PC-9 (cell line): ENCODE results near the gene ESPN. TPM values are rescaled to one million over a fixed set of nuclear protein-coding genes. Genes with fewer than 3 reads are reported as not detected.

ENCODE experiments used
- BruUV-seq: library from RNA; stranded (reverse); fragments of 400-500 nt; replicated peaks from 2 replicates; lab custom pipeline; 2021; lab: Mats Ljungman, UMichigan
- CTCF ChIA-PET: fragments of 300-600 bp; sonication (Branson Sonifier 250); formaldehyde crosslinking; loops from one replicate; lab custom pipeline; 2022; ENCODE audit warnings: antibody characterized with exemption; lab: Charles Lee
- POLR2A ChIA-PET: fragments of 300-600 bp; sonication (Branson Sonifier 250); formaldehyde crosslinking; loops from one replicate; lab custom pipeline; 2022; ENCODE audit warnings: antibody characterized with exemption; ENCODE audit not compliant: unreplicated experiment; lab: Charles Lee
- DNase-seq, 2 experiments: peaks; one replicate each; pipeline versions ENCODE4 v3.0.0 to v3.0.0-alpha.2; 2015 to 2022; ENCODE audit warnings: mixed read lengths in 1 of 2
- H2AFZ ChIP-seq: fragments of 200-600 bp; sonication (generic); 2 replicates; pipeline ENCODE4 v1.8.1; 2017; ENCODE audit warnings: antibody characterized with exemption
- H3F3A ChIP-seq: fragments of 200-600 bp; sonication (generic); 2 replicates; pipeline ENCODE4 v1.8.1; 2017; ENCODE audit warnings: antibody characterized with exemption, mild to moderate bottlenecking, low read depth; ENCODE audit not compliant: insufficient read depth
- H3K27ac ChIP-seq: fragments of 200-600 bp; sonication (generic); 2 replicates; pipeline ENCODE4 v1.6.1; 2016; ENCODE audit warnings: mixed run types
- H3K27me3 ChIP-seq: fragments of 200-600 bp; sonication (generic); 2 replicates; pipeline ENCODE4 v1.6.1; 2016; ENCODE audit warnings: low read depth, mixed run types; ENCODE audit not compliant: insufficient read depth
- H3K36me3 ChIP-seq: fragments of 200-600 bp; sonication (generic); 2 replicates; pipeline ENCODE4 v1.6.1; 2016; ENCODE audit warnings: low read depth, mixed run types
- H3K4me1 ChIP-seq: fragments of 200-600 bp; sonication (generic); replicated peaks from 2 replicates; pipeline ENCODE4 v1.6.1; 2016; ENCODE audit warnings: mixed run types; ENCODE audit not compliant: insufficient read depth
- H3K4me2 ChIP-seq: fragments of 200-600 bp; sonication (generic); 2 replicates; pipeline ENCODE4 v1.6.1; 2017; ENCODE audit warnings: mixed run types
- H3K4me3 ChIP-seq: fragments of 200-600 bp; sonication (generic); 2 replicates; pipeline ENCODE4 v1.6.1; 2016; ENCODE audit warnings: mixed run types
- H3K79me2 ChIP-seq: fragments of 200-600 bp; sonication (generic); 2 replicates; pipeline ENCODE4 v1.6.1; 2017; ENCODE audit warnings: low read depth, mixed run types
- H3K9me2 ChIP-seq: fragments of 200-600 bp; sonication (generic); 2 replicates; pipeline ENCODE4 v1.8.1; 2017; ENCODE audit warnings: mild to moderate bottlenecking; ENCODE audit not compliant: insufficient read depth
- H3K9me3 ChIP-seq: fragments of 200-600 bp; sonication (generic); 2 replicates; pipeline ENCODE4 v1.8.1; 2016; ENCODE audit warnings: low read depth; ENCODE audit not compliant: insufficient read depth
- H4K20me1 ChIP-seq: fragments of 200-600 bp; sonication (generic); 2 replicates; pipeline ENCODE4 v1.8.1; 2017; ENCODE audit not compliant: insufficient read depth
- CTCF ChIP-seq: fragments of 200-600 bp; sonication (generic); conservative IDR thresholded peaks from 2 replicates; pipeline ENCODE4 v1.6.1; 2017; ENCODE audit warnings: mixed run types, antibody characterized with exemption, mild to moderate bottlenecking, moderate library complexity
- EZH2 ChIP-seq: fragments of 200-600 bp; sonication (generic); IDR thresholded peaks from 2 replicates; pipeline ENCODE4 v1.8.0; 2017; ENCODE audit warnings: antibody characterized with exemption, low read depth
- intact Hi-C: fragments of 100-400 bp; cut with micrococcal nuclease; formaldehyde crosslinking; loops from one replicate; pipeline ENCODE4 v1.10.0; 2022; ENCODE audit not compliant: unreplicated experiment
- total RNA-seq: library from RNA; stranded (reverse); gene quantifications from 2 replicates; pipeline ENCODE4 v1.2.3, GENCODE V29; 2021

Gene ESPN
- total RNA-seq, 1 experiment from 2014 or later = 18.6 TPM

DNA sequence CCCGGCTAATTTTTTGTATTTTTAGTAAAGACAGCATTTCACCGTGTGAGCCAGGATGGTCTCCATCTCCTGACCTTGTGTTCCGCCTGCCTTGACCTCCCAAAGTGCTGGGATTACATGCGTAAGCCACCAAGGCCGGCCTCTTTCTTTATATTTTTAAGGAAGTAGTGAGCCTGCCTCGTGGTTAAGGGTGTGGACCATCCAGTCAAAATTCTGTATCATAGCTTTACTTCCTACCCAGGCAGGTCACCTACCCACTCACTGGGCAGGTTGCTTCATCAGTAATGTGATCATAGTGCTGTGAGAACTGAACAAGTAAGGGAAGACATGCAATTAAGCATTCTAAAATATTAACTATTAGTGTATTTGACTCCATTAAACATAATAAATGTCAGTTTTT is 22.9 kb upstream of the ESPN start:
- H3F3A ChIP-seq = no peaks in the 10 kb centered on the region; the same call in 1 of the 2 replicates
- H3K4me3 ChIP-seq = no peak overlapping the region
- DNase-seq = peak in 1 of 2 experiments; percentile 65
- no peaks in the 10 kb centered on the region for H3K9me3 ChIP-seq
- H3K27me3 ChIP-seq = no peaks in the 10 kb centered on the region
- H2AFZ ChIP-seq = no peak overlapping the region
- H3K79me2 ChIP-seq = no peaks in the 10 kb centered on the region
- H4K20me1 ChIP-seq = no peaks in the 10 kb centered on the region
- H3K9me2 ChIP-seq = no peaks in the 10 kb centered on the region
- BruUV-seq = no TSS peak
- no peak for TF ChIP-seq EZH2
- TF ChIP-seq CTCF = no peak
- no peak overlapping the region for H3K4me2 ChIP-seq
- CTCF ChIA-PET = interaction anchor here (0.9 to 3.0 kb wide), 2 partner anchors 39 to 155 kb away, joined by 6 to 8 read pairs; no protein-coding TSS in a partner anchor
- H3K4me1 ChIP-seq = peaks cover 8% of the 10 kb centered on the region; the same call in 1 of the 2 replicates
- no peaks in the 10 kb centered on the region for H3K36me3 ChIP-seq
- POLR2A ChIA-PET = no interaction called here
- intact Hi-C loops = loop anchor here (5.0 to 10.0 kb wide), 2 partner anchors 139 to 347 kb away; partner anchors contain the start of gene GPR153
- no peak overlapping the region for H3K27ac ChIP-seq

DNA sequence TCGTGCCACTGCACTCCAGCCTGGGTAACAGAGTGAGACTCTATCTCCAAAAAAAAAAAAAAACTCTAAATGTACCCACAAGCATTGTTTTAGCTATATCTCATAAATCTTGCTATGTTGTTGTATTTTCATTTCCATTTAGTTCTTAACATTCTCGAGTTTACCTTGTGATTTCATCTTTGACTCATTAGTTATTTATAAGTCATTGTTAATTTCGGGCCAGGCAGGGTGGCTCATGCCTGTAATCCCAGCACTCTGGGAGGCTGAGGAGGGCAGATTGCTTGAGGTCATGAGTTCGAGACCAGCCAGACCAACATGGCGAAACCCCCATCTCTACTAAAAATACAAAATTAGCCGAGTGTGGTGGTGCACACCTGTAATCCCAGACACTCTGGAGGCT is 16.6 kb upstream of the ESPN start:
- Histone ChIP-seq H4K20me1 (no peaks in the 10 kb centered on the region), H3K36me3 (no peaks in the 10 kb centered on the region), H3K79me2 (no peaks in the 10 kb centered on the region), H3K27me3 (no peaks in the 10 kb centered on the region), H2AFZ (no peak overlapping the region), H3K27ac (no peak overlapping the region), H3K4me3 (no peak overlapping the region), H3K4me2 (no peak overlapping the region), H3K9me2 (no peaks in the 10 kb centered on the region), H3K4me1 (peaks cover 6% of the 10 kb centered on the region), H3F3A (peaks cover under 1% of the 10 kb centered on the region; the same call in 1 of the 2 replicates), H3K9me3 (no peaks in the 10 kb centered on the region)
- POLR2A ChIA-PET = no interaction called here
- CTCF ChIA-PET = interaction anchor here (0.7 kb wide), 1 partner anchor 46 kb away, joined by 10 read pairs; no protein-coding TSS in a partner anchor
- BruUV-seq = no TSS peak
- DNase-seq = no peak
- TF ChIP-seq EZH2 (no peak), CTCF (no peak)
- intact Hi-C loops = loop anchor here (10.0 kb wide), 1 partner anchor 353 kb away; no protein-coding TSS in a partner anchor

DNA sequence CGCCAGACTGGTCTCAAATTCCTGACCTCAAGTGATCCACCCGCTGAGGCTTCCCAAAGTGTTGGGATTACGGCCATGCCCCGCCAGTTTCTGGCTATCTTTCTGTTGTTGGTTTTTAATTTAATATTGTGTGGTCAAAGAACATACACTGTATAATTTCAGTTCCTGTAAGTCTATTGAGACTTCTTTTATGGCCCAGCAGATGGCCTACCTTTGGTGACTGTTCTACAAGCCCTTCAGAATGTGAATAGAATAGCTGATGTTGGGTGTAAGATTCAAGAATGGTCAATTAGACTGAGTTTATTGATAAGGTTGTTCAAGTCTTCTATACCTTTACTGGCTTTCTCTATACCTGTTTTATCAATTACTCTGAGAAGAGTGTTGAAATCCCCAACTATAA is 15.5 kb upstream of the ESPN start:
- BruUV-seq = no TSS peak

More for the DNA sequence above, 15.5 kb upstream of the ESPN start:
- Histone ChIP-seq H3K27ac (no peak overlapping the region), H4K20me1 (no peaks in the 10 kb centered on the region), H3K4me1 (peaks cover 16% of the 10 kb centered on the region), H3K4me3 (no peak overlapping the region), H2AFZ (no peak overlapping the region), H3K4me2 (no peak overlapping the region), H3F3A (peaks cover 10% of the 10 kb centered on the region), H3K36me3 (no peaks in the 10 kb centered on the region), H3K79me2 (no peaks in the 10 kb centered on the region), H3K9me2 (no peaks in the 10 kb centered on the region), H3K9me3 (no peaks in the 10 kb centered on the region), H3K27me3 (no peaks in the 10 kb centered on the region)
- intact Hi-C loops = loop anchor here (10.0 kb wide), 1 partner anchor 354 kb away; no protein-coding TSS in a partner anchor
- ChIA-PET CTCF (interaction anchor here (0.9 kb wide), 1 partner anchor 30 kb away, joined by 8 read pairs; no protein-coding TSS in a partner anchor), POLR2A (no interaction called here)
- DNase-seq = no peak
- TF ChIP-seq EZH2 = no peak
- no peak for TF ChIP-seq CTCF
